WTC11 (cell line): Measurements from ENCODE around the gene ERVV-1.

ENCODE experiments used
- CTCF ChIP-seq: fragments of 200-600 bp; IDR thresholded peaks from 2 replicates; pipeline ENCODE4 v1.8.0; 2022; ENCODE audit warnings: antibody characterized with exemption
- E2F4 ChIP-seq: sonication (generic); formaldehyde crosslinking; IDR thresholded peaks from 2 replicates; pipeline ENCODE4 v1.8.1; 2022; ENCODE audit warnings: low read depth, mild to moderate bottlenecking, moderate library complexity, missing genetic modification reagents, borderline replicate concordance
- FOXJ3 ChIP-seq: sonication (generic); formaldehyde crosslinking; IDR thresholded peaks from 2 replicates; pipeline ENCODE4 v1.9.0; 2021; ENCODE audit warnings: missing genetic modification reagents, mild to moderate bottlenecking, borderline replicate concordance
- MYBL2 ChIP-seq: sonication (generic); formaldehyde crosslinking; IDR thresholded peaks from 2 replicates; pipeline ENCODE4 v1.8.1; 2023; ENCODE audit warnings: mild to moderate bottlenecking, moderate library complexity, missing genetic modification reagents
- NFATC4 ChIP-seq: fragments of 250-450 bp; sonication (Bioruptor Pico); IDR thresholded peaks from 2 replicates; pipeline ENCODE4 v1.9.0; 2021; ENCODE audit warnings: mild to moderate bottlenecking
- NR3C1 ChIP-seq: sonication (generic); formaldehyde crosslinking; conservative IDR thresholded peaks from 2 replicates; pipeline ENCODE4 v1.8.1; 2023; ENCODE audit warnings: low read depth, mild to moderate bottlenecking, missing genetic modification reagents
- RELA ChIP-seq: sonication (generic); formaldehyde crosslinking; IDR thresholded peaks from 2 replicates; pipeline ENCODE4 v1.8.1; 2022; ENCODE audit warnings: missing genetic modification reagents, mild to moderate bottlenecking, borderline replicate concordance
- RORB ChIP-seq: fragments of 250-450 bp; sonication (Bioruptor Pico); IDR thresholded peaks from 2 replicates; pipeline ENCODE4 v1.9.0; 2021; ENCODE audit warnings: mild to moderate bottlenecking
- TEAD1 ChIP-seq: sonication (generic); formaldehyde crosslinking; IDR thresholded peaks from 2 replicates; pipeline ENCODE4 v1.8.0; 2022; ENCODE audit warnings: mild to moderate bottlenecking, missing genetic modification reagents
- ZMAT4 ChIP-seq: fragments of 250-450 bp; sonication (Bioruptor Pico); IDR thresholded peaks from 2 replicates; pipeline ENCODE4 v1.9.0; 2021; ENCODE audit warnings: mild to moderate bottlenecking
- ZNF121 ChIP-seq: sonication (generic); formaldehyde crosslinking; IDR thresholded peaks from 2 replicates; pipeline ENCODE4 v1.8.0; 2023; ENCODE audit warnings: missing genetic modification reagents

- no peak for TF ChIP-seq CTCF
- TF ChIP-seq E2F4 (CRISPR knock-in tag) = no peak
- no peak for TF ChIP-seq TEAD1
- TF ChIP-seq RELA = no peak
- no peak for TF ChIP-seq NR3C1 (CRISPR knock-in tag)
- TF ChIP-seq RORB (CRISPR knock-in tag) = no peak
- no peak for TF ChIP-seq ZNF121 (CRISPR knock-in tag)
- no peak for TF ChIP-seq NFATC4
- no peak for TF ChIP-seq FOXJ3 (CRISPR knock-in tag)
- TF ChIP-seq ZMAT4 (CRISPR knock-in tag) = no peak
- TF ChIP-seq MYBL2 (CRISPR knock-in tag) = no peak
Measured at GRCh38 chr19:52990759-52991418, 22.8 kb upstream of the ERVV-1 start.
